HCT116 (cell line): ENCODE results near the gene CPNE9. TPM values are rescaled to one million over a fixed set of nuclear protein-coding genes. Genes with fewer than 3 reads are reported as not detected.

ENCODE experiments used
- ATAC-seq: fragments of 200-7000 bp; cut with Tn5 transposase; 2 replicates; pipeline ENCODE4 v1.9.1; 2020; ENCODE audit warnings: mild to moderate bottlenecking, moderate library complexity
- BruUV-seq: library from RNA; stranded (reverse); fragments of 400-500 nt; replicated peaks from 2 replicates; lab custom pipeline; 2021; lab: Mats Ljungman, UMichigan
- CTCF ChIA-PET: fragments of 300-600 bp; sonication (Branson Sonifier 250); formaldehyde crosslinking; loops from one replicate; lab custom pipeline; 2021; ENCODE audit warnings: antibody characterized with exemption; lab: Charles Lee
- POLR2A ChIA-PET: fragments of 300-600, 350-600 bp; sonication (Branson Sonifier 250); formaldehyde crosslinking; loops from one replicate; lab custom pipeline; 2021; ENCODE audit warnings: antibody characterized with exemption; lab: Charles Lee
- RAD21 ChIA-PET, 2 experiments: fragments of 300-600 bp; sonication (Branson Sonifier 250); formaldehyde crosslinking; loops; one replicate each; lab custom pipeline; 2023; ENCODE audit warnings: low total read pairs in 2 of 2; ENCODE audit not compliant: uncharacterized antibody in 2 of 2, unreplicated experiment in 2 of 2, low non-redundant PET in 1 of 2; lab: Charles Lee
- DNase-seq: peaks from one replicate; pipeline ENCODE4 v3.0.0-alpha.2; 2010; ENCODE audit warnings: low read depth, low spot score
- H2AFZ ChIP-seq: fragments of 200-600 bp; shearing (Covaris generic), sonication (generic); 2 replicates; pipeline ENCODE4 v1.6.1; 2017; ENCODE audit warnings: low read depth, mixed run types, mixed read lengths, antibody characterized with exemption, low read length; ENCODE audit not compliant: poor library complexity, severe bottlenecking
- H3K27ac ChIP-seq: 2 replicates; pipeline ENCODE4 v1.5.1; 2012; ENCODE audit warnings: low read depth, low read length
- H3K27me3 ChIP-seq: fragments of 200-600 bp; sonication (generic); 2 replicates; pipeline ENCODE4 v1.6.1; 2016; ENCODE audit warnings: mixed run types, low read length, mixed read lengths; ENCODE audit not compliant: insufficient read depth
- H3K36me3 ChIP-seq, 2 experiments: fragments of 200-500 bp in 1 of 2; fragments of 200-600 bp in 1 of 2; sonication (Bioruptor generic) in 1 of 2; sonication (generic) in 1 of 2; 2 replicates each; pipeline versions ENCODE4 v1.5.1 to v1.6.1; 2014 to 2016; ENCODE audit warnings: low read length in 2 of 2, inconsistent platforms in 1 of 2, mixed read lengths in 1 of 2, mixed run types in 1 of 2; ENCODE audit not compliant: insufficient read depth in 2 of 2, control insufficient read depth in 1 of 2
- H3K4me1 ChIP-seq, 2 experiments: fragments of 200-600 bp in 1 of 2; sonication (generic) in 1 of 2; 2 replicates each; pipeline versions ENCODE4 v1.5.1 to v1.6.1; 2012 to 2017; ENCODE audit warnings: low read length in 2 of 2, inconsistent platforms in 1 of 2, mild to moderate bottlenecking in 1 of 2, mixed read lengths in 1 of 2, mixed run types in 1 of 2, moderate library complexity in 1 of 2; ENCODE audit not compliant: insufficient read depth in 2 of 2, control insufficient read depth in 1 of 2
- H3K4me2 ChIP-seq: fragments of 200-600 bp; sonication (generic); 2 replicates; pipeline ENCODE4 v1.6.1; 2017; ENCODE audit warnings: mixed run types, low read length, mixed read lengths
- H3K4me3 ChIP-seq, 2 experiments: fragments of 200-600 bp in 1 of 2; sonication (generic) in 1 of 2; replicated peaks in 1 of 2; 2 replicates each; pipeline ENCODE4 v1.5.1; 2011 to 2016; ENCODE audit warnings: low read length in 2 of 2, control low read depth in 1 of 2, low read depth in 1 of 2, mild to moderate bottlenecking in 1 of 2, mixed read lengths in 1 of 2, mixed run types in 1 of 2
- H3K79me2 ChIP-seq: fragments of 200-600 bp; sonication (generic); 2 replicates; pipeline ENCODE4 v1.6.1; 2017; ENCODE audit warnings: mild to moderate bottlenecking, mixed run types, low read length, moderate library complexity, mixed read lengths; ENCODE audit not compliant: insufficient read depth
- H3K9ac ChIP-seq: fragments of 200-600 bp; sonication (generic); 2 replicates; pipeline ENCODE4 v1.6.1; 2016; ENCODE audit warnings: low read length, mixed read lengths
- H3K9me2 ChIP-seq: fragments of 200-600 bp; sonication (generic), shearing (Covaris generic); 2 replicates; pipeline ENCODE4 v1.6.1; 2017; ENCODE audit warnings: mixed run types, mild to moderate bottlenecking, moderate library complexity; ENCODE audit not compliant: insufficient read depth
- H3K9me3 ChIP-seq, 2 experiments: fragments of 200-500 bp in 1 of 2; fragments of 200-600 bp in 1 of 2; sonication (Bioruptor generic) in 1 of 2; sonication (generic) in 1 of 2; 2 replicates each; pipeline ENCODE4 v1.6.1; 2014 to 2017; ENCODE audit warnings: low read length in 2 of 2, mixed read lengths in 2 of 2, inconsistent platforms in 1 of 2, low read depth in 1 of 2, mild to moderate bottlenecking in 1 of 2, mixed run types in 1 of 2, moderate library complexity in 1 of 2; ENCODE audit not compliant: control insufficient read depth in 1 of 2, insufficient read depth in 1 of 2
- H4K20me1 ChIP-seq: fragments of 200-600 bp; sonication (generic), shearing (Covaris generic); 2 replicates; pipeline ENCODE4 v1.6.1; 2017; ENCODE audit warnings: mixed run types, mild to moderate bottlenecking, moderate library complexity; ENCODE audit not compliant: insufficient read depth
- CBX3 ChIP-seq: IDR thresholded peaks from 2 replicates; pipeline ENCODE4 v1.6.1; 2012; ENCODE audit warnings: low read depth
- CTCF ChIP-seq, 3 experiments: fragments of 200-600 bp in 1 of 3; sonication (generic) in 1 of 3; IDR thresholded peaks in 2 of 3; conservative IDR thresholded peaks in 1 of 3; 2 replicates each; pipeline ENCODE4 v1.5.1; 2012 to 2017; ENCODE audit warnings: low read depth in 2 of 3, low read length in 2 of 3, antibody characterized with exemption in 1 of 3, borderline replicate concordance in 1 of 3, control low read depth in 1 of 3, mild to moderate bottlenecking in 1 of 3, mixed read lengths in 1 of 3, mixed run types in 1 of 3, moderate library complexity in 1 of 3; ENCODE audit not compliant: insufficient read depth in 1 of 3
- EGR1 ChIP-seq: IDR thresholded peaks from 2 replicates; pipeline ENCODE4 v1.6.1; 2012; ENCODE audit warnings: low read depth
- EZH2 ChIP-seq: fragments of 200-600 bp; sonication (generic); IDR thresholded peaks from 2 replicates; pipeline ENCODE4 v1.6.1; 2017; ENCODE audit warnings: antibody characterized with exemption, mixed run types
- FOSL1 ChIP-seq: IDR thresholded peaks from 2 replicates; pipeline ENCODE4 v1.6.1; 2012; ENCODE audit warnings: low read depth
- RAD21 ChIP-seq: IDR thresholded peaks from 2 replicates; pipeline ENCODE4 v1.6.1; 2012; ENCODE audit warnings: low read depth, mild to moderate bottlenecking
- SRF ChIP-seq: IDR thresholded peaks from 2 replicates; pipeline ENCODE4 v1.6.1; 2012; ENCODE audit warnings: low read depth
- TCF7L2 ChIP-seq: IDR thresholded peaks from 2 replicates; pipeline ENCODE4 v1.7.0; 2011; ENCODE audit warnings: borderline replicate concordance, inconsistent platforms; ENCODE audit not compliant: insufficient read depth, insufficient read length; ENCODE audit errors: extremely low read depth
- ZBTB33 ChIP-seq: IDR thresholded peaks from 2 replicates; pipeline ENCODE4 v1.6.1; 2011; ENCODE audit warnings: mild to moderate bottlenecking, low read length, moderate library complexity; ENCODE audit not compliant: insufficient replicate concordance; ENCODE audit errors: extremely low read depth
- ZFX ChIP-seq: fragments of 450-650 bp; IDR thresholded peaks from 2 replicates; pipeline ENCODE4 v1.6.1; 2017
- ZNF274 ChIP-seq: fragments of 200-500 bp; sonication (Bioruptor generic); IDR thresholded peaks from 2 replicates; pipeline ENCODE4 v1.6.1; 2014; ENCODE audit warnings: mild to moderate bottlenecking, low read depth, low read length, inconsistent platforms
- intact Hi-C: fragments of 100-400 bp; cut with micrococcal nuclease; formaldehyde crosslinking; loops from 2 replicates; pipeline ENCODE4 v1.10.0; 2022
- total RNA-seq: library from RNA; stranded (reverse); gene quantifications from one replicate; pipeline ENCODE4 v1.2.1, GENCODE V29; 2021; ENCODE audit not compliant: unreplicated experiment

Gene CPNE9
- total RNA-seq, 1 experiment from 2014 or later, result 0.98 TPM

GRCh38 chr3:9727041-9727595 lies 23.5 kb downstream of the CPNE9 start:
- no peaks in the 10 kb centered on the region for H3K9me3 ChIP-seq
- H3K4me3 ChIP-seq, result no peak overlapping the region
- BruUV-seq, result no TSS peak
- 0 out of 2 replicates have a peak, but pooled peaks have one; percentile 16 for ATAC-seq
- peak overlapping the region; percentile 34 for H3K4me2 ChIP-seq
- peaks cover 9 to 28% of the 10 kb centered on the region in 2 experiments; a peak in 3 of 4 replicates for H3K4me1 ChIP-seq
- ChIA-PET POLR2A (no interaction called here), RAD21 (no interaction called here), CTCF (interaction anchor here (0.6 to 2.1 kb wide), 4 partner anchors 12 to 374 kb away, joined by 3 to 13 read pairs (median 4); no protein-coding TSS in a partner anchor)
- no peaks in the 10 kb centered on the region for H3K9me2 ChIP-seq
- H3K79me2 ChIP-seq, result peaks cover 5% of the 10 kb centered on the region
- no peaks in the 10 kb centered on the region for H3K27me3 ChIP-seq
- TF ChIP-seq ZBTB33 (no peak), RAD21 (peak; percentile 39; the same call in 1 of the 2 replicates), EZH2 (no peak), TCF7L2 (no peak), FOSL1 (no peak), EGR1 (no peak), ZNF274 (no peak), SRF (no peak), CTCF (IDR thresholded peaks at IDR 0.05 in 2 of 3, conservative IDR thresholded peaks at IDR 0.05 in 1 of 3; ENCODE audit: borderline replicate concordance in 1 of 3, insufficient read depth in 1 of 3, low read depth in 2 of 3, low read length in 2 of 3) (peak; percentile 54 to 90 (median 64)), ZFX (no peak), CBX3 (no peak)
- DNase-seq, result peak; percentile 48
- intact Hi-C loops, result loop anchor here (5.0 kb wide), 1 partner anchor 225 kb away; no protein-coding TSS in a partner anchor
- no peak overlapping the region for H3K9ac ChIP-seq
- peak overlapping the region; percentile 1; the same call in 1 of the 2 replicates for H3K27ac ChIP-seq
- no peaks in the 10 kb centered on the region for H3K36me3 ChIP-seq
- no peak overlapping the region for H2AFZ ChIP-seq
- H4K20me1 ChIP-seq, result no peaks in the 10 kb centered on the region
